ENCODE measurements around the gene GRK4.

GRK4 gene

DNA sequence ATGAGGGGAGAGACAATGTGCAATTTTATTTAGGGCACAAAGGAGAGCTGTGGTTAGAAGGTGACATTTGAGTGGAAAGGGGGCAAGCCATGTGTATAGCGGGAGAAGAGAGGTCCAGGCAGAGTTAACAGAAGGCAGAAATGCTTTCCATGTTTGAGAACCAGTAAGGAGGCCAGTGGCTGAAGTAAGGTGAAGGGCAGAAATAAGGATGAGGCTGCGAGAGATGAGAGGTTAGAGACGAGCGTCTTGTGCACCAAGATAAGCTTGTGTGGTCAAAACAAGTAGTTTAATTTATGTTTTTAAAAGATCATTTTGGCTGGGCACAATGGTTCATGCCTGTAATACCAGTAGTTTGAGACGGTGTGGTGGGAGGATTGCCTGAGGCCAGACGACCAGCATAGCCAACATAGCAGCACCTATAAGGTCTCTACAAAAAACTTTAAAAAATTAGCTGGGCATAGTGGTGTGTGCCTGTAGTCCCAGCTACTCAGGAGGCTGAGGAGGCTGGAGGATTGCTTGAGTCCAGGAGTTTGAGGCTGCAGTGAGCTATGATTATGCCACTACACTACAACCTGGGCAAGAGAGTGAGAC is 119.6 kb downstream of the GRK4 start:
- Histone ChIP-seq H3K36me3 (ENCODE audit: low read length) (no peaks in the 10 kb centered on the region), H3K9me2 (replicated peaks; ENCODE audit: insufficient read depth, low read length) (no peaks in the 10 kb centered on the region), H2AFZ (ENCODE audit: low read depth, low read length, severe bottlenecking) (no peak overlapping the region), H3K27me3 (ENCODE audit: low read length) (no peaks in the 10 kb centered on the region), H3K9ac (ENCODE audit: low read length) (no peak overlapping the region), H4K20me1 (ENCODE audit: low read depth, low read length) (no peaks in the 10 kb centered on the region; the same call in 1 of the 2 replicates), H3K4me3 (ENCODE audit: insufficient read depth, low read length, poor library complexity, severe bottlenecking) (no peak overlapping the region), H3K27ac (ENCODE audit: low read depth, low read length) (no peak overlapping the region), H3K79me2 (ENCODE audit: insufficient read depth, low read length) (peaks cover 92% of the 10 kb centered on the region), H3K4me2 (ENCODE audit: low read depth, low read length, poor library complexity, severe bottlenecking) (no peak overlapping the region), H3K9me3 (ENCODE audit: insufficient read depth, low read length) (no peaks in the 10 kb centered on the region), H3F3A (ENCODE audit: insufficient read depth) (peaks cover 6% of the 10 kb centered on the region)
- no peak for TF ChIP-seq EZH2phosphoT487 (conservative IDR thresholded peaks at IDR 0.05; ENCODE audit: low read length)
- TF ChIP-seq, protein P1, sequence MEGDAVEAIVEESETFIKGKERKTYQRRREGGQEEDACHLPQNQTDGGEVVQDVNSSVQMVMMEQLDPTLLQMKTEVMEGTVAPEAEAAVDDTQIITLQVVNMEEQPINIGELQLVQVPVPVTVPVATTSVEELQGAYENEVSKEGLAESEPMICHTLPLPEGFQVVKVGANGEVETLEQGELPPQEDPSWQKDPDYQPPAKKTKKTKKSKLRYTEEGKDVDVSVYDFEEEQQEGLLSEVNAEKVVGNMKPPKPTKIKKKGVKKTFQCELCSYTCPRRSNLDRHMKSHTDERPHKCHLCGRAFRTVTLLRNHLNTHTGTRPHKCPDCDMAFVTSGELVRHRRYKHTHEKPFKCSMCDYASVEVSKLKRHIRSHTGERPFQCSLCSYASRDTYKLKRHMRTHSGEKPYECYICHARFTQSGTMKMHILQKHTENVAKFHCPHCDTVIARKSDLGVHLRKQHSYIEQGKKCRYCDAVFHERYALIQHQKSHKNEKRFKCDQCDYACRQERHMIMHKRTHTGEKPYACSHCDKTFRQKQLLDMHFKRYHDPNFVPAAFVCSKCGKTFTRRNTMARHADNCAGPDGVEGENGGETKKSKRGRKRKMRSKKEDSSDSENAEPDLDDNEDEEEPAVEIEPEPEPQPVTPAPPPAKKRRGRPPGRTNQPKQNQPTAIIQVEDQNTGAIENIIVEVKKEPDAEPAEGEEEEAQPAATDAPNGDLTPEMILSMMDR (IDR thresholded peaks at IDR 0.05; ENCODE audit: insufficient read depth, low read length, poor library complexity, severe bottlenecking), result no peak

DNA sequence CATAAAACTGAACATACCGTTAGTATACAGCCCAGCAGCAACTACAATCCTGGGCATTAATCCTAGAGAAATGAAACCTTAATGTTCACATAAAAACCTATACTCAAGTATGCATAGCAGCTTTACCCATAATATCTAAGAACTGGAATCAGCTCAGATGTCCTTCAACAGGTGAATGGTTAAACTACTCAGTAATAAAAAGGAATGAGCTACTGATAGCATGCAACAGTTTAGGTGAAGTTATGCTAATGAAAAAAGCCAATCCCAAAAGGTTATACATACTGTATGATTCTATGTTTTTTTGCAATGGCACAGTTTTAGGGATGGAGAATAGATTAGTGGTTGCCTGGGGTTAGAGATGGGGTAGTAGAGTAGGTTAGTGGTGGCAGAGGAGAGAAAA is 120.4 kb downstream of the GRK4 start:
- Histone ChIP-seq H3K27me3 (ENCODE audit: low read length) (no peaks in the 10 kb centered on the region), H4K20me1 (ENCODE audit: low read depth, low read length) (no peaks in the 10 kb centered on the region; the same call in 1 of the 2 replicates), H3F3A (ENCODE audit: insufficient read depth) (peaks cover 3% of the 10 kb centered on the region; the same call in 1 of the 2 replicates), H3K9me3 (ENCODE audit: insufficient read depth, low read length) (no peaks in the 10 kb centered on the region), H3K4me2 (ENCODE audit: low read depth, low read length, poor library complexity, severe bottlenecking) (no peak overlapping the region), H2AFZ (ENCODE audit: low read depth, low read length, severe bottlenecking) (no peak overlapping the region), H3K79me2 (ENCODE audit: insufficient read depth, low read length) (peaks cover 85% of the 10 kb centered on the region), H3K27ac (ENCODE audit: low read depth, low read length) (no peak overlapping the region), H3K4me3 (ENCODE audit: insufficient read depth, low read length, poor library complexity, severe bottlenecking) (no peak overlapping the region), H3K9me2 (replicated peaks; ENCODE audit: insufficient read depth, low read length) (no peaks in the 10 kb centered on the region), H3K9ac (ENCODE audit: low read length) (no peak overlapping the region), H3K36me3 (ENCODE audit: low read length) (no peaks in the 10 kb centered on the region)
- TF ChIP-seq EZH2phosphoT487 (conservative IDR thresholded peaks at IDR 0.05; ENCODE audit: low read length), result no peak

DNA sequence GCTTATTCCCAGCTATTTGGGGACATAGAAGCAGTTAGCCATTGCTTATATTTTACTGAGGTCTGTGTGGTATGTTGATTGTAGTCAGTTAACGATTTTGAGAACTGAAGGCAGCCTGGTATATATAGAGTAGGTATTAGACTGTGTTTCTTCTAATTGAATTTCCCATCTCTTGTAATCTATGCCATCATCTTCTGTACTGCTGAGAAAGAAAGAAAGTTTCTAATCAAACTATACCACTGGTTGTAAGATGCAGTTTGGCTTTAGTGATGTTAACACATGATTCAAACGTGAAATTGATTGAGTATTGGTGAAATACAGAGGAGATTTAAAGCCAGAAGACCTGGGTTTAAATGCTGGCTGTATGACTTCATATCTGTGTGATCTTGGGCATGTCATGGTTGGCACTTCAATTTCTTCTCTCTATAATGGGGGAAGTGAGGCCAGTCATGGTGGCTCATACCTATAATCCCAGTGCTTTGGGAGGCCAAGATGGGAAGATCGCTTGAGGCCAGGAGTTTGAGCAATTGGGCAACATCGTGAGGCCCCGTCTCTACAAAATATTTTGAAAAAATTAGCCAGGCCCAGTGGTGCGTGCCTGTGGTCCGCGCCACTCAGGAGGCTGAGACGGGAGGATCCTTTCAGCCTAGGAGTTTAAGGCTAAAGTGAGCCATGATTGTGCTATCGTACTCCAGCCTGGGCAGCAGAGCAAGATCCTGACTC is 122.7 kb downstream of the GRK4 start:
- Histone ChIP-seq H3F3A (ENCODE audit: insufficient read depth) (no peaks in the 10 kb centered on the region), H3K36me3 (ENCODE audit: low read length) (peaks cover 3% of the 10 kb centered on the region; the same call in 1 of the 2 replicates), H3K4me2 (ENCODE audit: low read depth, low read length, poor library complexity, severe bottlenecking) (no peak overlapping the region), H3K9ac (ENCODE audit: low read length) (no peak overlapping the region), H3K79me2 (ENCODE audit: insufficient read depth, low read length) (peaks cover 61% of the 10 kb centered on the region), H3K27me3 (ENCODE audit: low read length) (no peaks in the 10 kb centered on the region), H2AFZ (ENCODE audit: low read depth, low read length, severe bottlenecking) (no peak overlapping the region), H3K9me2 (replicated peaks; ENCODE audit: insufficient read depth, low read length) (no peaks in the 10 kb centered on the region), H4K20me1 (ENCODE audit: low read depth, low read length) (no peaks in the 10 kb centered on the region; the same call in 1 of the 2 replicates), H3K9me3 (ENCODE audit: insufficient read depth, low read length) (no peaks in the 10 kb centered on the region), H3K4me3 (ENCODE audit: insufficient read depth, low read length, poor library complexity, severe bottlenecking) (no peak overlapping the region), H3K27ac (ENCODE audit: low read depth, low read length) (no peak overlapping the region)
- TF ChIP-seq EZH2phosphoT487 (conservative IDR thresholded peaks at IDR 0.05; ENCODE audit: low read length), result no peak
- TF ChIP-seq, protein P1 (IDR thresholded peaks at IDR 0.05; ENCODE audit: insufficient read depth, low read length, poor library complexity, severe bottlenecking), result no peak
